Neural cell (in vitro differentiated cells): ENCODE data around the gene SLX4IP.
A peak's percentile ranks its signal among the peaks of the same experiment; 100 is the strongest.

Experiments used
- EP300 ChIP-seq: fragments of 450-650 bp; conservative IDR thresholded peaks from 2 replicates; pipeline ENCODE4 v1.6.1; 2014; ENCODE audit warnings: antibody characterized with exemption, mild to moderate bottlenecking, moderate library complexity; ENCODE audit not compliant: poor library complexity, severe bottlenecking
- EZH2 ChIP-seq: fragments of 200-600, 300-800 bp; shearing (Covaris generic), sonication (generic); IDR thresholded peaks from 2 replicates; pipeline ENCODE4 v1.6.1; 2014; ENCODE audit warnings: antibody characterized with exemption, low read length, borderline replicate concordance, mild to moderate bottlenecking; ENCODE audit not compliant: insufficient read depth, poor library complexity, severe bottlenecking
- MXI1 ChIP-seq: fragments of 450-650 bp; conservative IDR thresholded peaks from 2 replicates; pipeline ENCODE4 v1.6.1; 2014; ENCODE audit warnings: antibody characterized with exemption, mild to moderate bottlenecking; ENCODE audit not compliant: poor library complexity, severe bottlenecking
- POLR2AphosphoS5 ChIP-seq: IDR thresholded peaks from 2 replicates; pipeline ENCODE4 v1.6.1; 2012
- SMC3 ChIP-seq: fragments of 450-650 bp; conservative IDR thresholded peaks from 2 replicates; pipeline ENCODE4 v1.6.1; 2014; ENCODE audit warnings: antibody characterized with exemption, mild to moderate bottlenecking, moderate library complexity; ENCODE audit not compliant: poor library complexity
- TAF1 ChIP-seq: IDR thresholded peaks from 2 replicates; pipeline ENCODE4 v1.6.1; 2012; ENCODE audit warnings: low read depth
- TF ChIP-seq, protein P1 (sequence below): fragments of 450-650 bp; IDR thresholded peaks from 2 replicates; pipeline ENCODE4 v1.5.1; 2014; ENCODE audit warnings: antibody characterized with exemption, mild to moderate bottlenecking, moderate library complexity; ENCODE audit not compliant: poor library complexity, severe bottlenecking
- TF ChIP-seq, protein P2 (sequence below): IDR thresholded peaks from 2 replicates; pipeline ENCODE4 v1.6.1; 2012; ENCODE audit warnings: borderline replicate concordance

DNA sequence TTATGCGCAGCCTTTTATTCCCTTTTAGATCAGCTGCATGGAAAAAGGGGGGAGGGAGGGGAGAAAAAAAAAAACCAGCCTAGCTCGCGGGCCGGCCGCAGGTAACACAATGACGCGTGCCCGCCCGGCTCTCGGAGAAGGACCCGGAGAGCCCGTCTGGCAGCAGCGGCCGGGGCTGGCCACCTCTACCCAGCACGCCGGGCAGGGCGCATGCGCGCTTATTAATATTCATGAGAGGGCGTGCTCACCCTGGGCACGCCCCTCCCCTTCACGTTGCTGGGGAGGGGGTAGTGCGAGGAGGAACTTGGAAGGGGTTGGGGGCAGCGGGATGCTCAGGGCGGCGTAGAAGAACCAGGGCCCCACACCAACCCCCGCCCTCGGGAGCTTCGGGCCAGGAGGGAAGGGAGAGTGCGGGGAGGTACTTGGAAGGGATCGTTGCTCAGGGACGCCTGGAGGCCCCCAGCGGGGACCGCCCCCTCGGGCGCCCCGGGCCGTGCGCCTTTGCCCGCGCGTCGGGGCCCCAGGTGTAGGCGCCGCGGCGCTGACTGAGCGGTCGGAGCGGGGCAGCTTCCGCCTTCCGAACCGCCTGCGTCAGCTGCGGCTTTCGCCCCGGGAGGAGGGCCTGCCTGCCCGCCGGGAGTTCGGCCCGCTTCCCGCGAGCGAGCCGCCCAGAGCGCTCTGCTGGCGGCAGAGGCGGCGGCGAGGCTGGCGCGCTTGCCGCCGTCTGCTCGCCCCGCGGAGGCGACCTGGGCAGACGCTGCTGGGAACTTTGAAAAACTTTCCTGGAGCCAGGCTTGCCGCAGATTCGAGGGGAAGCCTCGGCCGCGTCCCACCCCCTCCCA lies 239.0 kb downstream of the SLX4IP start, which contains the start of gene JAG1:
- TF ChIP-seq, protein P1, sequence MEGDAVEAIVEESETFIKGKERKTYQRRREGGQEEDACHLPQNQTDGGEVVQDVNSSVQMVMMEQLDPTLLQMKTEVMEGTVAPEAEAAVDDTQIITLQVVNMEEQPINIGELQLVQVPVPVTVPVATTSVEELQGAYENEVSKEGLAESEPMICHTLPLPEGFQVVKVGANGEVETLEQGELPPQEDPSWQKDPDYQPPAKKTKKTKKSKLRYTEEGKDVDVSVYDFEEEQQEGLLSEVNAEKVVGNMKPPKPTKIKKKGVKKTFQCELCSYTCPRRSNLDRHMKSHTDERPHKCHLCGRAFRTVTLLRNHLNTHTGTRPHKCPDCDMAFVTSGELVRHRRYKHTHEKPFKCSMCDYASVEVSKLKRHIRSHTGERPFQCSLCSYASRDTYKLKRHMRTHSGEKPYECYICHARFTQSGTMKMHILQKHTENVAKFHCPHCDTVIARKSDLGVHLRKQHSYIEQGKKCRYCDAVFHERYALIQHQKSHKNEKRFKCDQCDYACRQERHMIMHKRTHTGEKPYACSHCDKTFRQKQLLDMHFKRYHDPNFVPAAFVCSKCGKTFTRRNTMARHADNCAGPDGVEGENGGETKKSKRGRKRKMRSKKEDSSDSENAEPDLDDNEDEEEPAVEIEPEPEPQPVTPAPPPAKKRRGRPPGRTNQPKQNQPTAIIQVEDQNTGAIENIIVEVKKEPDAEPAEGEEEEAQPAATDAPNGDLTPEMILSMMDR: no peak
- TF ChIP-seq EP300 (no peak), TAF1 (no peak), POLR2AphosphoS5 (peak; percentile 57), MXI1 (no peak), EZH2 (no peak), SMC3 (no peak)
- TF ChIP-seq, protein P2, sequence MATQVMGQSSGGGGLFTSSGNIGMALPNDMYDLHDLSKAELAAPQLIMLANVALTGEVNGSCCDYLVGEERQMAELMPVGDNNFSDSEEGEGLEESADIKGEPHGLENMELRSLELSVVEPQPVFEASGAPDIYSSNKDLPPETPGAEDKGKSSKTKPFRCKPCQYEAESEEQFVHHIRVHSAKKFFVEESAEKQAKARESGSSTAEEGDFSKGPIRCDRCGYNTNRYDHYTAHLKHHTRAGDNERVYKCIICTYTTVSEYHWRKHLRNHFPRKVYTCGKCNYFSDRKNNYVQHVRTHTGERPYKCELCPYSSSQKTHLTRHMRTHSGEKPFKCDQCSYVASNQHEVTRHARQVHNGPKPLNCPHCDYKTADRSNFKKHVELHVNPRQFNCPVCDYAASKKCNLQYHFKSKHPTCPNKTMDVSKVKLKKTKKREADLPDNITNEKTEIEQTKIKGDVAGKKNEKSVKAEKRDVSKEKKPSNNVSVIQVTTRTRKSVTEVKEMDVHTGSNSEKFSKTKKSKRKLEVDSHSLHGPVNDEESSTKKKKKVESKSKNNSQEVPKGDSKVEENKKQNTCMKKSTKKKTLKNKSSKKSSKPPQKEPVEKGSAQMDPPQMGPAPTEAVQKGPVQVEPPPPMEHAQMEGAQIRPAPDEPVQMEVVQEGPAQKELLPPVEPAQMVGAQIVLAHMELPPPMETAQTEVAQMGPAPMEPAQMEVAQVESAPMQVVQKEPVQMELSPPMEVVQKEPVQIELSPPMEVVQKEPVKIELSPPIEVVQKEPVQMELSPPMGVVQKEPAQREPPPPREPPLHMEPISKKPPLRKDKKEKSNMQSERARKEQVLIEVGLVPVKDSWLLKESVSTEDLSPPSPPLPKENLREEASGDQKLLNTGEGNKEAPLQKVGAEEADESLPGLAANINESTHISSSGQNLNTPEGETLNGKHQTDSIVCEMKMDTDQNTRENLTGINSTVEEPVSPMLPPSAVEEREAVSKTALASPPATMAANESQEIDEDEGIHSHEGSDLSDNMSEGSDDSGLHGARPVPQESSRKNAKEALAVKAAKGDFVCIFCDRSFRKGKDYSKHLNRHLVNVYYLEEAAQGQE: no peak
